ENCODE measurements around the gene SPDYE2.
"Not testable (repeated sequence)": the region's sequence is repeated elsewhere in the genome, so short reads cannot be mapped to it uniquely, and the experiment has no call there.

- not testable (repeated sequence) for TF ChIP-seq CTCF (IDR thresholded peaks at IDR 0.05); EZH2 (IDR thresholded peaks at IDR 0.05; ENCODE audit: borderline replicate concordance, insufficient read depth, low read depth, low read length, poor library complexity, severe bottlenecking)
Observed at GRCh38 chr7:102610441-102610840, 59.4 kb downstream of the SPDYE2 start.
